ENCODE measurements around the gene SULF2.

The SULF2 gene

DNA sequence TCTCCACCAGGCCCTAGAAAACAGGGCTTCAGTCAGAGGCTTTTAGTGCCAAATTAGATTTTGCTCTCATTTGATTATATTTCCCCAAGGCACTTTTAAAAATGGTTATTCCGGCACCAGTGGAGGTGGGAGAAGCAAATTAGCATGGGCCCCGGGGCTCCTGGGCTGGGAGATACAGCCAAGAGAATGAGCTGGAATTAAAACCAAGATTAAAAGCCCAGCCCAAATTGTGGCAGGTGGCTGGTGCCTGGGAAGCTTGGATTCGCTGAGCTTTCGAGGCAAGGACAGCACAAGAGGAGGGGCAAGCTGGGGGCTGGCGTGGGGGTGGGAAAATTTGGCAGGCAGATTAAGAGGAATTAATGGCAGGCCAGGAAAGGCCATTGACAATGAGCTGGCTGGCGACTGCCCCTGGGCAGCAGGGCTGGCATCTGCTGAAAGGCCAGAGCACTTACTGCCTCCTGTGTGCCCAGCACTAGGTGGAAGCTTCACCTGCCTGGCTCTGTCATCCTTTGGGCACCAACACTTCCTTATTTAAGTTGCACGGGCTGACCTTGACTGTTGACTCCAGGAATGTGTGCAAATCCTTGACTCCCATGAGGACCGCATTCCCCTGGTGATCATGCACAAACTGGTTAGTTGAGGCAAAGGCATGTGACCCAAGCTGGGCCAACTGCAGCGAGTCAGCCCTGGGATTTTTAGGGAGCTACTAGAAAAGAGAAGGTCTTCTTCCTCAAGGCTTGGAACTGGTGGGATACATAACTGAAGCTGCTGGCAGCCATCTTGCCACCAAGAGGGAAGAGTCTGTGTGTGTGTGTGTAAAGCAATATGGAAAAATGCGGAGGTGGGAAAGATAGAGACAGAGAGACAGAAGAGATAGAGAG, 76.1 kb downstream of the SULF2 start:
- no peak for FAIRE-seq

DNA sequence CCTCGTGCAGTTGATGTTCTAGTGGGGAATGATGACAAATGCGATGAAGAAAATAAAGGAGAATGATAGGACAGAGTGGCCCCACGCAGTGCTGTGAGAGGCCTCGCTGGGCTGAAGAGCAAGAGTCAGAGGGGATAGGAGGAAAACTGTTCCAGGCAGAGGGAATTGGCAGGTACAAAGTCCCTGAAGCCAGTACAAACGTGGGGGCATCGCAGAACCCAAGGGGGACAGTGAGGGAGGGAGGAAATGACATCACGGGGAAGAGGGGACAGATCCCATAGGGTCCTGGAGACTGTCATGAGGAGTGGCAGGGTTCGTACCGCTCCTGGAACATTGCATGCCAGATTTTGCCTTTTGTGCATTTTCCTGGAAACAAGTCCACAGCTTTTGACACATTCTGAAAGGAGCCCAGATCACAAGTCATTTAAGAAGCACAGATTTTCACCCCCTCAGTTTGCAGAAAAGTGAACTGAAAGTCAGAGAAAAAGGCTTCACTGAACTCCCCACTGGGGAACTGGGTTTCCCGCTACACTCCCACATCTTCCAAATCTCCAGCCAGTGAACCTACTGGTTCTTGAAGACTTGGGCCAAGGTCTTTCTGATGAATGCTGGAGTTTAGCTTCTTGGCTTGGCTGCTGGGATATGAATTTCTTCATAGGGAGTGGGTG, 77.0 kb downstream of the SULF2 start:
- no peak for FAIRE-seq

DNA sequence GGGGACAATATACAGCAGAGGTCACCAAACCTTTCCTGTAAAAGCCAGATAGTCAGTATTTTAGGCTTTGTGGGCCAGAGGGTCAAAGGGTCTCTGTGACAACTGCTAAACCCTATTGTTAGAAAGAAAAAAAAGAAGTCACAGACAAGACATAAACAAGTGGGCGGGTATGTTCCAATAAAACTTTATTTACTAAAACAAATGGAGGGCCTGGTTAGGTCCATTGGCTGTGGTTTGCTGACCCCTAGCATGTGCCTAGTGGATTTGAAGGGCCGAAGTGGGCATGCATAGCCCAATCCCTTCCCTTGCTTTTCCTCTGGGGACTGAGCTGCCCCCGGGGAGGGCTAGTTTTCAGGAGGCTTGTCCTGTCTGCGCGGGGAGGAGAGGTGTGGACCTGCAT, 78.9 kb downstream of the SULF2 start:
- no peak for FAIRE-seq

DNA sequence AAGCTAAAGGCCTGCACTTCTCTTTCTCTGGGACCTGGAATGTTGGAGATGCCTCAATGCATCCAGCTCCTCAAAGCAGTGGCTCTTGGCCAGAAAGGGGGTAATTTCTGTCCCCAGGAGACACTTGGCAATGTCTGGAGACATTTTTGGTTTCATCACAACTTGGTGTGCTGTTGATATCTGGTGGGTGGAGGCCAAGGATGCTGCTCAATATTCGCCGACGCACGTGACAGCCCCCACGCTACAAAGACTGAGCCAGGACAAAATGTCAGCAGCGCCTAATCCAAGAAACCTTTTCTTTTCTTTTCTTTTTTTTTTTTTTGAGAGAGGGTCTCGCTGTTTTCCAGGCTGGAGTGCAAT, 79.8 kb downstream of the SULF2 start:
- FAIRE-seq: no peak

DNA sequence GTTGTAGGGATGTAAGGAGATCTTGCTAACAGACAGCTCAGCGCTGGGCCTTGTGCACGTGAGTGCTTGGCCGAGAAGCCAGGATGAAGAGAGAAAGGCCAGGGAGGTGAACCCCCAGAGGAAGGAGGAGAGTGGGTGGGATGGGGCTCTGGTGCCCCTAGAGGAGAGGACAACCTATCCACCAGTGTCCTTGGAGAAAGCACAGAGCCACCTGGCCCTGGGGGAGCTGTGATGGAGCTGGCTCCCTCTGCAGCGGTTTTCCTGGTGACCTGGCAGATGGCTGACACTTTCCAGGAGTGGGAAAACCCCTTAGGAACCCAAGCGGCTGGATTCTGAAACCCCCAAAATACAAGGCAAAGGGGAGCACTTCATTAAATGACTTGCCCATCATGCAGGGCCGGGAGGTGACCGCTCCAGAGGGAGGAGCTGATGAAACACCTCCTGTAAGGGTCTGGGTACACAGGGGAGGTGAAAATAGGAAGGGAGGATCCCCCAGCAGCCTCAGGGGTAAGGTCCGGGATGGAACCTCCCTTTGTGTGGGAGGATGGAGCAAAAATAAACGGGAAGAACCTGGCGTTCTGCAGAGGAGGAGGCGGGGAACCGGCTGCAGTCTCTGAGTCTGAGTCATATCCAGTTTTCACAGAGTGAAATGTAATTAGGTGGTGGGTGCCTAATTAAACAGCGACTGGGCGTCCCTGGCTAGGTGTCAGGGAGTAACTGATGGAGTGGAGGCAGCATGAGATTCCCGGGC, 80.4 kb downstream of the SULF2 start:
- FAIRE-seq: no peak

DNA sequence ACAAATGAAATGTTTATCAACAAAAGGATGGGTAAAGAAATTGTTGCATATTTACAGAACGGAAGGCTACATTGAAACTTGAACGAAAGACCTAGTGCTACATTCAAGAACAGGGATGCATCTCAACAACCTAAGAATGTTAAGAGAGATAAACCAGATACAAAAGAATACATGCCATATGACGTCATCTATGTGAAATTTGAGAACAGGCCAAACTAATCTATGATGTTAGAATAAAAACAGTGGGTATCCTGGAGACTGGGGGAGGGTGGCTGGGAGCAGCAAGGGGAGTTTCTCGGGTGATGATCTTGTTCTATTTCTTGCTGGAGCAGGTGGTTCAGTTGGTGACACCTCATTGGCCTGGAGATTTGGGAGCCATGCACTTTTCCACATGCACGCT, 81.5 kb downstream of the SULF2 start:
- FAIRE-seq: no peak

DNA sequence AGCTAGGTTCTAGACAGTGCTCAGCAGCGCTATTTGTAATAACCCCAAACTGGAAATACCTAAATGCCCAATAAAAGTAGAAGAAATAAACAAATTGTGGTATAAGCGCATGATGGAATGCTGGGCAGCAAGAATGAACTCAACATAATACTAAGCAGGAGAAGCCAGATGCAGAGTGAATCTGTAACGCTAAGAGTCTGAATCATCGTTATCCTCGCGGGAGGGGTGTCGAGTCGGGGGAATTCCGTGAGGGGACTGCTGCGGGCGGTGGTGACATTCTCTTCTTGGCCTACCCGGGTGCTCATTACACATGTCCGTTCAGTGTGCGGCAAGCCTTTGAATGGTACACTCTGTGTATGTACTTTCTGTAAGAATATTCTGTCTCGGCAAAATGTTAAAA, 83.7 kb downstream of the SULF2 start:
- FAIRE-seq: no peak

DNA sequence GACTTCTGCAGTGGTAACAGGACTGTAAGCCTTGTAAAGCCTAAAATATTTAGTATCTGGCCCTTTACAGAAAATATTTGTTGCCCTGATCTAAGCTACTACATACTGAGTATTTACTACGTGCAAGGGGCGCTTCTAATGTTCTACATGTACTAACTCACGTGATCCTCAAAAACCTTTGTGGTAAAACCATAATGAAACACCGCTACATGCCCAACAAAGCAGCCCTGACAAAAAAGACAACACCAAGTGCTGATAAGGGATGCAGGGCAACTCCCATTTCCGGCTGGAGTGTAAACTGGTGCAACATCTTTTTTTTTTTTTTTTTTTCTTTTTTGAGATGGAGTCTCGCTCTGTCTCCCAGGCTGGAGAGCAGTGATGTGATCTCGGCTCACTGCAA, 85.0 kb downstream of the SULF2 start:
- FAIRE-seq: no peak

DNA sequence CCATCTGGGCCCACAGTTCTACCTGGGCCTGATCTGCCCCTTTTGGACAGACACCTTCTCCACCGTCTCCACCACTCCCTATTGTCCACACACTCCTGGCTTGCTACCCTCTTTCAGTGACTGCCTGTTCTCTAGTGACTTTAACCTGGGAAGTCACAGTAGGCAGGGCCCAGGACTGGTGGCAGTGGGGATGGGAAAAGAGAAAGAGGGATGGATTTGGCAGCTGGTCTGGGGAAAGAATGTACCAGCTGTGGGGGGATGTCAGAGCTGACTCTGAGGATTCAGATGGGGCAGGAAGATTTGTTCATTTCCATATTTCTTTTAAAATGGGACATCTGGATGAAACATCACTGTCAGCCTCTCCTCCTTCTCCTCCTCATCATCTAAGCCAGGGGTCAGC, 85.5 kb downstream of the SULF2 start:
- FAIRE-seq: no peak

DNA sequence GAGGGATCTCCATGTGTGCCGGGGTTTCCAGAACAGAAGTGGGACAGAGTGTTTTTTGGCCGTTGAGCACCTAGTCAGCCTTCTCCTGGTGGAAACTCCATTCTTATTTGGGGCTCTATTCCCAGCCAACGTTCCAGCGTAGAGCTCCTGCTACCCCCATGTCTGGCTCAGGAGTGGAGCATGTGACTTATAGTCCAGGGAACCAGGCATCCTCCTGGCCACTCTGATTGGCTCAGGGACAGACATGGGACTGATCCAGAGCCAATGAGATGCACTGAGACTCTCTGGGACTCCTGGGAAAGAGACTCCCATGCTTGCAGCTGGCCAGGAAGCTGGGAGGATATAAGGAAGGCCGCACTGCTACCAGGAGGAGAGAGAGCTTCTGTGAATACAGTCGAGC, 87.1 kb downstream of the SULF2 start:
- FAIRE-seq: no peak

DNA sequence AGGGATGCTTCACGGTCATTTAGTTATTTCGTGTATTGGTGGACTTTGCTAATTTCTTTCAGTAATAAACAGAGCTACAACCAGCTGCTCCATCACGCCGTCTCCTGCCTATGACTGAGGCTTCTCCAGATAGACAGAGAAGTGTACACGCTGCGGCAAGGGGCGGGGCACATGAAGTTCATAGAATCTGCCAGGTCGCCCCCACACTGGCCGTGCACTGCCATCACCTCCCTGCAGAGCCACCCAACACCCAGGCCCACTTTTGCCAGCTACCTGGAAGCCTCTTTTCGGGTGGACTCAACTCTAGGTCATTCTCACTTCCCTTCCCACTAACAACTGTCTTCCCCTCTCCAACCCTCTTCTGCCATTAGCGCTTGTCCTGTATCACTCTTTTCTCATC, 88.4 kb downstream of the SULF2 start:
- no peak for FAIRE-seq

DNA sequence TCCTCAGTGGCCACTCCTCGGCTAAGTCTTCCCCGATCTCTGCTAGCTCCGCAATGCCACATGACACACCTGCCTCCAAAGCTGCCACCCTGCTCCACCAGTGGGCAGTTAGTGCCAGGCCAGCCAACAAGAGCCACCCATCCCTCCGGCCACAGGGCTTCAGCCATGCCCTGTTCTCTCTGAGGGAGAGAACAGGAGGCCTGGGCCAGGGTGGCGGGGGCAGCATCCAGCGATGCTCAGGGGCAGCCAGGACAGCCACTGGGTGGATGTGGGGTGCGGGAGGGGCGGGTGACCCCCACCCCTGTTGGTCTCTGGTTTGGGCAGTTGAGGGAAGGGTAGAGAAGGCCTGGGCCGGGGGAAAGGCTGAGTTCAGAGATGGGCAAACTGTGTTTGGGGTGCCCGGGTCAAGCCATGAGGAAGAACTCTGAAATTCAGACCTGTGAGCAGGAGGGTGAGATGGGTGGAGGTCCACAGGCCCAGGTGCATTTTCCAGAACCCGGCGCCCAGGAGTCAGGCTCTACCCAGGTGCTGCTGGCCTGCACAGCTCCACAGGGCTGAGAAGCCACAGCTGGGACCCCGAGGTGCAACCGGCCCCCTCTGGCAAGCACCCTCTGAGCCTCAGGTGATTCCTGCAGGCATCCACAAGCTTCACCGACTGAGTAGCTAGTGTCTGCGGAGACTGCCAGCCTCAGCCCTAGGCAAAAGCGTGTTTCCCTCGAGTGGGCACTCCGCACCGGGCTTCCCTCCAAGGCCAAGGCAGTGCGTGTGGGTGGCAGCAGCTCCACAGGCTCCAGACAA, 91.1 kb downstream of the SULF2 start:
- FAIRE-seq: no peak

DNA sequence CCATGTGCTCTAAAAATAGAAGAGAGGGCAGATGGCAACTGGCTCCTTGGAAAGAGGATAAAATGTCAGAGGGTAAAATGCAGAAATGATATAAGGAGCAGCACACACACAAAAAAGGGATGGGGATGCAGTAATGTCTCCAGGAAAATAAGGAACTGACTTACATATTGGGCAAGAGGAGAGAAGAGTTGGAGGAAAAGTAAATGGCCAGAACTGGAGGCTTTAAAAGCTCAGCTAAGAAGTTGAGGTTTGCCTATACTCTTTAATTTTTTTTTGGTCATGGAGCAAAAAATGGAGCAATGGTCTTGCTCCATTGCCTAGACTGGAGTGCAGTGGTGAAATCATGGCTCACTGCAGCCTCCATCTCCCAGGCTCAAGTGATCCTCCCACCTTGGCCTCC, 93.7 kb downstream of the SULF2 start:
- no peak for FAIRE-seq

DNA sequence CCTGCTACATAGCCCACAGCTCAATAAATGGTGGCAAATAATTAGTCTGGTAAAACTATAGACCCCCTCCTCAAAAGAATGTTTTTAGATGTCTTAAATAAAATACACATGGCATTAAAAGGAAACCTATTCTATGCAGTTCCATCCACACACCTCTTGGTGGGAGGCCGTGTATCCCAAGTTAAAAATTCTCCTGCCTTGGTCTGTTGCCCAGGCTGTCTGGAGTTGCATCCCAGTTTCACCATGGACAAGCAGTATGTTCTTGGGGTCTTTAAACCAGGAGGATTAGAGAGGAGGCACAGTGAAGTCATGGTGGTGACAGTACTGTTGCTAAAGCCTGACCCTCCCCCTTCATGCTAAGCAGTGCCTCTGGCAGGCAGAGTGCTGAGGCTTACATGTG, 95.5 kb downstream of the SULF2 start:
- FAIRE-seq: no peak

DNA sequence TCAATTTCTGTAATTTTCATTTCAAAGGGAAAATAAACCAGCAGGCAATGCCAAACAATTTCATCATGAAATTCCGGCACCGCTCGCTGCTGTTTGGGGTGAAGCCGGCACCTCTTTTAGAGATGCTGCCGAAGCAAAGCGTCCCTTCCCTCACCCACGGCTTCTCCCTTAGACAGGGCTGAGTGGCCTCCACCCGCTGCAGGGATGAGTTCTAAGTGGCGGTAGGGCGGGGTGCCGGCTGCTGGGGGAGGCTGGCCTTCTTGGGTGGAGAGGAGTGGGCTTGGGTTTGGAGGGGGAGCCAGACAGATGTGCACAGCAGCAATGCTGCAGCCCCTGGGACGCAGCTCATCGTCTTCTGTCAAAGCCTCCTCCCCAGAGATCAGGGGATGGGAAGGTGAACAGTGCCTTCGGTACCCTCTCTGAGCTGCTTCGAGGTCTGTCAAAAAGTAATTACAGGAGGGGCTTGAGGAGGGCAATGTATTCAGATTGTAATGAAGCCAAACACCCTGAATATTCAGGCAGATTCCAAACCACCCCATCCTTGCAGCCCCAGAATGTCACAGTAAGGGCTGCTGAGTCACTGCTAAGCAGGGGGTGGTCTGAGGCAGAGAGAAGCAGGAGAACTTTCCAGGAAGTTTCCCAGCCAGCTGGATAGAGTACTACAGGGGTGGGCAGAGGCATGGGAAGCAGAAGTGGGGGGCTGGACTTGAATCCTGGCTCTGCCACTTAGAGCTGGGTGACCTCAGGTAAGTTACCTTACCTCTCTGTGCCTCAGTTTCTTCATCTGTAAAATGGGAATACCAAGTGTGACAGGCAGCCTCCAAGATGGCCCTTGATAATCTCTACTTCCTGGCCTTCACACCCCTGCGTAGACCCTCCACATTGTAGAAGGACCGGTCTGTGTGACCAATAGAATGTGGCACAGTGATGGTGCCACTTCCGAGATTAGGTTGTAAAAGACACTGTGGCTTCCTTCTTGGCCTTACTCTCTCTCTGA, 96.6 kb downstream of the SULF2 start:
- no peak for FAIRE-seq

DNA sequence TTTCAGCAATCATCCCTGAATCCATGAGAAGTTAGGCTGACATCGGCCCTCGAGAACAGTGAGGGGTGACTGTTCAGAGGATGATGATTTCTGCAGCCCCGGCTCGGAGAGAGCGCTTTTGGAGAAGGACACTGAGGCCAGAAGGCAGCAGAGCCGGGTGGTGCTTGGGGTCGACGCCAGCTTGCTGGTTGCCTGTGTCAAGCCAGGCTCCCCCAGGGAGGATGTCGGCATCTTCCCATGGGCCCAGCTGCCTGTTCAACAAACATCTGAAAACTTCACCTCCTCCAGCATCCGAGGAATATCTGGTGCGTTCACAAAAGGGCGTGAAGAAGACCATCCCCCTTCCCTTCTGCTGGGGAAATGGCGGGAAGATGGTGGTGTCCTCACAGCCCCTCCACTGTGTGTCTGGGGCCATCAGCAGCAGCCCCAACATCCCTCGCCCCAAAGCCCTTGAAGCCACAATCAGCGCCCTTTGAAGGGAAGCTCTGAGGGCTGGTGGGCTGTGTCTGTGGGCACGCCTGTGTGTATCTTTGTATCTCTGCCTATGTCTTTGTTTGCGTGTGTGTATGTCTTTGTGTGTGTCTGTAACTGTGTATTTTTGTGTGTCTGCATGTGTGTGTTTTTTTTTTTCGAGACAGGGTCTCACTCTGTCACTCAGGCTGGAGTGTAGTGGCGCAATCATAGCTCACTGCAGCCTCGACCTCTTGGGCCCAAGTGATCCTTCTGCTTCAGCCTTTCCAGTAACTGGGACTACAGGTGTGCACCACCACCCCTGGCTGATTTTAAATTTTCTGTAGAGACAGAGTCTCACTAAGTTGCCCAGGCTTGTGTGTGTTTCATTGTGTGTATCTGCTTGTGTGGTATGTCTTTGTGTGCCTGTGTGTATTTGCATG, 97.9 kb downstream of the SULF2 start:
- FAIRE-seq: no peak

DNA sequence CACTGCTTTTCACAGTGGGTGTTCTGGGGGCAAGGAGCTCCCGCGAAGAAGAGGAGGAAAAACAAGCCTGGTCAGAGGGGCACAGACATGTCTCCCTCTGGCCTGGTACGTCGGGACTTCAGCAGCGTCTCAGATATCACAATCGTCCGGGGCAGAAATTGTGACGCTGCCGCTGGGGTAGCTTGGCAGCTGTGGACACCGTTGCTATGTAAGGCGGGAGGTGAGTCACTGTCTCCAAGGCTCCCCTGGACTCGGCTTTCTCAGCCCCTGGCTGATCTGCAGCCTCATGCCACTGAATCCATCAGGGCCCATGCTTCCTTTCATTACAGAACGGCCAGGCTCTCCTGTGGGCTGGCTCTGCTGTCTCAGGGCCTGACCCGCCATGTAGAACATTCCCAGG, 98.7 kb downstream of the SULF2 start:
- FAIRE-seq: no peak

DNA sequence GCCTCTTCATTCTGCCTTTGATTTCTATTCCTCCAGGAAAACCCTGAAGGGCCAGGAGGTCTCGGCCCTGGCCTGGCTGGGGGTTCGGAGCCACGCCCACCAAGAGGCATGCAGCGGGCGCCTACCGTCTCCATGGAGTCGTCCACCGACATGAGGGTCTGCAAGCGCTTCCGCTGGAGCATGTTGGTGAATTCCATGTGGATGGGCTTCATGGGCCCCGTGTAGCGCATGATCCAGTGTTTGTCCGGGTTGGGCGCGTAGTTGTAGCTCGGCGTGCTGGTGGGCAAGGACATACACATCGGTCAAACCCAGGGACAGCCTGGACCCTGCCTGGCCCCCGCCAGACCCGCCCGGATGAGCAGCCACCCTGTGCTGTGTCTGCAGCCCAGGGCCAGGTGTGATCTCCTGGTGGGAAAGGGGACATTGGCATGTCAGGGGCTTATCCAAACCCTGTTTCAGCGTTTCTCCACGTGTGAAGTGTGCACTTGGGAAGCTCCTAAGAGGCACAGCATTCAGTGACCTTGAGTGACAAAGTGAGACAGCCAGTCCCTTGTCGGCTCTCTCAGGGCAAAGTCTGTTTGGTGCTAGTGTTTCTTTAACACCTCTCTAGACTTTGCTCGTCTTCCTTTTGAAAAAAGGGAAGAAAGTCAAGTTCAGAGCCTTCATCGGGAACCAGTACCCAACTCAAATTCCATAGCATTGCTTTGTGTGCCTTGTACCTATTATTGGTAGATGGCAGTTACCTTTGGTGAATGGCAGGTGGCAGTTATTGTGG, 100.8 kb downstream of the SULF2 start:
- no peak for FAIRE-seq

DNA sequence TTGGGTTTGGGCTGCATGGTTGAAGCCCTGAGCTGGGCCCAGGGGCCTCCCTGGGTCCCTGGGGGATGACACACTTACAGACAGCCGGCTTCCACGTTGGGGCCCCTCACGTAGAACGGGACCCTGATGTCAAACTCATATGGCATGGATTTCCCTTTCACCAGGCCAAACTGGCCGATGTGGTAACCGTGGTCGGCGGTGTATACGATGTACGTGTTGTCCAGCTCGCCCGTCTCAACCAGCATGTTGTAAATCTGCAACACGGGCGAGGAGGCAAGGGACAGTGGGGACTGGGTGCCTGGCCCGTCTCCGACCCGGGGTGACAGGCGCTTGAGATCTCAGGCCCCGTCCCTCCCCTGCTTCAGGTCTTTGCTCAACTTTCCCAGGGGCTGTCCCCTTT, 102.4 kb downstream of the SULF2 start:
- no peak for FAIRE-seq
